Thoracic aorta (tissue), 2 donors: ENCODE measurements around the gene PLA2G15. TPM values are rescaled to one million over a fixed set of nuclear protein-coding genes. Genes with fewer than 3 reads are reported as not detected.

Source experiments
- ATAC-seq: fragments of 150-250 bp; one replicate; pipeline ENCODE4 v1.8.0; 2017; ENCODE audit warnings: low read depth; ENCODE audit not compliant: insufficient number of reproducible peaks, low FRiP score
- DNase-seq: peaks from one replicate; pipeline ENCODE4 v3.0.0-alpha.2; 2020; ENCODE audit warnings: low spot score
- H3K27ac ChIP-seq, 2 donors: fragments of 200-600 bp; sonication (generic); 1 replicate in 1 of 2; 2 replicates in 1 of 2; pipeline ENCODE4 v1.5.1; 2016; ENCODE audit warnings: mild to moderate bottlenecking in 2 of 2, moderate library complexity in 2 of 2
- H3K27me3 ChIP-seq: fragments of 200-600 bp; sonication (generic); replicated peaks from 2 replicates; pipeline ENCODE4 v1.6.0; 2016; ENCODE audit warnings: mild to moderate bottlenecking; ENCODE audit not compliant: insufficient read depth
- H3K36me3 ChIP-seq: fragments of 200-600 bp; sonication (generic); one replicate; pipeline ENCODE4 v1.5.1; 2016
- H3K4me1 ChIP-seq, 2 donors: fragments of 200-600 bp; sonication (generic); 1 replicate in 1 of 2; 2 replicates in 1 of 2; pipeline versions ENCODE4 v1.5.1 to v1.6.0; 2016; ENCODE audit warnings: low read depth in 2 of 2, mild to moderate bottlenecking in 1 of 2; ENCODE audit not compliant: control insufficient read depth in 1 of 2
- H3K4me3 ChIP-seq: fragments of 200-600 bp; sonication (generic); 2 replicates; pipeline ENCODE4 v1.5.1; 2016; ENCODE audit warnings: mild to moderate bottlenecking
- H3K9me3 ChIP-seq: fragments of 200-600 bp; sonication (generic); 2 replicates; pipeline ENCODE4 v1.5.1; 2016
- CTCF ChIP-seq: fragments of 200-600 bp; sonication (generic); IDR thresholded peaks from one replicate; pipeline ENCODE4 v1.5.1; 2019; ENCODE audit warnings: antibody characterized with exemption
- total RNA-seq, 2 donors: library from RNA; depleted of rRNA; stranded (reverse); fragments of >200 nt; gene quantifications; one replicate each; pipeline versions ENCODE4 v1.1.0 to v1.2.3, GENCODE V29; 2016

The PLA2G15 gene
- total RNA-seq, 2 donors from 2014 or later = 17.8 to 34.9 TPM

- peaks cover 26 to 46% of the 10 kb centered on the region in 2 donors for H3K4me1 ChIP-seq
- H3K36me3 ChIP-seq = peaks cover 52% of the 10 kb centered on the region
- H3K9me3 ChIP-seq = no peaks in the 10 kb centered on the region
- no peak for DNase-seq
- H3K27me3 ChIP-seq = no peaks in the 10 kb centered on the region
- H3K4me3 ChIP-seq = no peak overlapping the region
- H3K27ac ChIP-seq = no peak overlapping the region
- ATAC-seq = no peak
- no peak for TF ChIP-seq CTCF
Measured at GRCh38 chr16:68253721-68254120, 8.5 kb downstream of the PLA2G15 start.

GRCh38 chr16:68255712-68256111, 10.5 kb downstream of the PLA2G15 start:
- Histone ChIP-seq H3K27me3 (no peaks in the 10 kb centered on the region), H3K27ac (peak overlapping the region in 1 of 2 donors; percentile 99), H3K4me1 (peaks cover 26 to 43% of the 10 kb centered on the region in 2 donors), H3K9me3 (no peaks in the 10 kb centered on the region), H3K36me3 (peaks cover 55% of the 10 kb centered on the region), H3K4me3 (no peak overlapping the region)
- TF ChIP-seq CTCF = no peak
- DNase-seq (no peak), ATAC-seq (no peak)

- Histone ChIP-seq H3K9me3 (no peaks in the 10 kb centered on the region), H3K36me3 (peaks cover 48% of the 10 kb centered on the region), H3K27ac (peak overlapping the region; percentile 88 to 99), H3K4me3 (no peak overlapping the region), H3K4me1 (peaks cover 13 to 31% of the 10 kb centered on the region in 2 donors), H3K27me3 (no peaks in the 10 kb centered on the region)
- ATAC-seq (no peak), DNase-seq (no peak)
- no peak for TF ChIP-seq CTCF
Measured at GRCh38 chr16:68257251-68257905, 12.2 kb downstream of the PLA2G15 start.

- Histone ChIP-seq H3K9me3 (no peaks in the 10 kb centered on the region), H3K27ac (peak overlapping the region; percentile 88 to 99), H3K36me3 (peaks cover 41% of the 10 kb centered on the region), H3K27me3 (no peaks in the 10 kb centered on the region), H3K4me1 (peaks cover 9 to 23% of the 10 kb centered on the region in 2 donors), H3K4me3 (no peak overlapping the region)
- no peak for DNase-seq
- no peak for TF ChIP-seq CTCF
- peak; percentile 43 for ATAC-seq
Measured at GRCh38 chr16:68257906-68258800, 13.0 kb downstream of the PLA2G15 start.
